ENCODE measurements around the gene UBE4B. TPM values are rescaled to one million over a fixed set of nuclear protein-coding genes. Genes with fewer than 3 reads are reported as not detected.

UBE4B gene
- total RNA-seq, 1 experiment from 2014 or later, result 40.3 TPM

GRCh38 chr1:10179406-10180091 is 146.8 kb downstream of the UBE4B start:
- H3K4me3 ChIP-seq (ENCODE audit: low read depth, low read length), result no peak overlapping the region
- POLR2A ChIA-PET, result no interaction called here
- no peak for DNase-seq
- no peaks in the 10 kb centered on the region for H3K27me3 ChIP-seq (replicated peaks; ENCODE audit: control insufficient read depth, insufficient read depth, low read length)
- Mint-ChIP-seq H3K36me3 (ENCODE audit: insufficient read depth, unreplicated experiment) (peaks cover 28% of the 10 kb centered on the region), H3K9me3 (ENCODE audit: unreplicated experiment) (peaks cover 9% of the 10 kb centered on the region), H3K4me3 (ENCODE audit: unreplicated experiment) (no peak overlapping the region), H3K27me3 (ENCODE audit: insufficient read depth, unreplicated experiment) (no peaks in the 10 kb centered on the region), H3K27ac (ENCODE audit: unreplicated experiment) (no peak overlapping the region), H3K4me1 (ENCODE audit: low read depth, unreplicated experiment) (no peaks in the 10 kb centered on the region)
- intact Hi-C loops (cut with micrococcal nuclease; ENCODE audit: unreplicated experiment), result no loop called here
- CTCF ChIA-PET, result no interaction called here
- H3K4me1 ChIP-seq, result no peaks in the 10 kb centered on the region
- no TSS peak for BruUV-seq (replicated peaks)
- no peaks in the 10 kb centered on the region; the same call in 1 of the 2 replicates for H3K36me3 ChIP-seq (ENCODE audit: control insufficient read depth, insufficient read depth, low read length)
- H3K9me3 ChIP-seq, result no peaks in the 10 kb centered on the region
- TF ChIP-seq, protein P1, sequence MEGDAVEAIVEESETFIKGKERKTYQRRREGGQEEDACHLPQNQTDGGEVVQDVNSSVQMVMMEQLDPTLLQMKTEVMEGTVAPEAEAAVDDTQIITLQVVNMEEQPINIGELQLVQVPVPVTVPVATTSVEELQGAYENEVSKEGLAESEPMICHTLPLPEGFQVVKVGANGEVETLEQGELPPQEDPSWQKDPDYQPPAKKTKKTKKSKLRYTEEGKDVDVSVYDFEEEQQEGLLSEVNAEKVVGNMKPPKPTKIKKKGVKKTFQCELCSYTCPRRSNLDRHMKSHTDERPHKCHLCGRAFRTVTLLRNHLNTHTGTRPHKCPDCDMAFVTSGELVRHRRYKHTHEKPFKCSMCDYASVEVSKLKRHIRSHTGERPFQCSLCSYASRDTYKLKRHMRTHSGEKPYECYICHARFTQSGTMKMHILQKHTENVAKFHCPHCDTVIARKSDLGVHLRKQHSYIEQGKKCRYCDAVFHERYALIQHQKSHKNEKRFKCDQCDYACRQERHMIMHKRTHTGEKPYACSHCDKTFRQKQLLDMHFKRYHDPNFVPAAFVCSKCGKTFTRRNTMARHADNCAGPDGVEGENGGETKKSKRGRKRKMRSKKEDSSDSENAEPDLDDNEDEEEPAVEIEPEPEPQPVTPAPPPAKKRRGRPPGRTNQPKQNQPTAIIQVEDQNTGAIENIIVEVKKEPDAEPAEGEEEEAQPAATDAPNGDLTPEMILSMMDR (IDR thresholded peaks at IDR 0.05; ENCODE audit: insufficient read depth in 1 of 2, low read depth in 1 of 2, low read length in 1 of 2, severe bottlenecking in 1 of 2, unreplicated experiment in 1 of 2), result no peak

GRCh38 chr1:10181154-10181553 is 148.4 kb downstream of the UBE4B start:
- Histone ChIP-seq H3K27me3 (replicated peaks; ENCODE audit: control insufficient read depth, insufficient read depth, low read length) (no peaks in the 10 kb centered on the region), H3K4me1 (no peaks in the 10 kb centered on the region), H3K9me3 (no peaks in the 10 kb centered on the region), H3K36me3 (ENCODE audit: control insufficient read depth, insufficient read depth, low read length) (no peaks in the 10 kb centered on the region; the same call in 1 of the 2 replicates), H3K4me3 (ENCODE audit: low read depth, low read length) (no peak overlapping the region)
- CTCF ChIA-PET, result no interaction called here
- Mint-ChIP-seq H3K36me3 (ENCODE audit: insufficient read depth, unreplicated experiment) (peaks cover 17% of the 10 kb centered on the region), H3K9me3 (ENCODE audit: unreplicated experiment) (peaks cover 2% of the 10 kb centered on the region), H3K27ac (ENCODE audit: unreplicated experiment) (no peak overlapping the region), H3K27me3 (ENCODE audit: insufficient read depth, unreplicated experiment) (no peaks in the 10 kb centered on the region), H3K4me1 (ENCODE audit: low read depth, unreplicated experiment) (peaks cover 8% of the 10 kb centered on the region), H3K4me3 (ENCODE audit: unreplicated experiment) (no peak overlapping the region)
- TF ChIP-seq, protein P1 (IDR thresholded peaks at IDR 0.05; ENCODE audit: insufficient read depth in 1 of 2, low read depth in 1 of 2, low read length in 1 of 2, severe bottlenecking in 1 of 2, unreplicated experiment in 1 of 2), result no peak
- POLR2A ChIA-PET, result no interaction called here
- intact Hi-C loops (cut with micrococcal nuclease; ENCODE audit: unreplicated experiment), result no loop called here
- no peak for DNase-seq
- no TSS peak for BruUV-seq (replicated peaks)

- H3K36me3 Mint-ChIP-seq (ENCODE audit: insufficient read depth, unreplicated experiment), result peaks cover 12% of the 10 kb centered on the region
- Histone ChIP-seq H3K9me3 (no peaks in the 10 kb centered on the region), H3K27me3 (replicated peaks; ENCODE audit: control insufficient read depth, insufficient read depth, low read length) (no peaks in the 10 kb centered on the region), H3K36me3 (ENCODE audit: control insufficient read depth, insufficient read depth, low read length) (no peaks in the 10 kb centered on the region), H3K4me3 (ENCODE audit: low read depth, low read length) (no peak overlapping the region), H3K4me1 (no peaks in the 10 kb centered on the region)
- H3K4me3 Mint-ChIP-seq (ENCODE audit: unreplicated experiment), result no peak overlapping the region
- no peaks in the 10 kb centered on the region for H3K9me3 Mint-ChIP-seq (ENCODE audit: unreplicated experiment)
- no peaks in the 10 kb centered on the region for H3K27me3 Mint-ChIP-seq (ENCODE audit: insufficient read depth, unreplicated experiment)
- peaks cover 9% of the 10 kb centered on the region for H3K4me1 Mint-ChIP-seq (ENCODE audit: low read depth, unreplicated experiment)
- CTCF ChIA-PET, result no interaction called here
- intact Hi-C loops (cut with micrococcal nuclease; ENCODE audit: unreplicated experiment), result no loop called here
- BruUV-seq (replicated peaks), result no TSS peak
- TF ChIP-seq, protein P1 (IDR thresholded peaks at IDR 0.05; ENCODE audit: insufficient read depth in 1 of 2, low read depth in 1 of 2, low read length in 1 of 2, severe bottlenecking in 1 of 2, unreplicated experiment in 1 of 2), result no peak
- H3K27ac Mint-ChIP-seq (ENCODE audit: unreplicated experiment), result no peak overlapping the region
- POLR2A ChIA-PET, result no interaction called here
- DNase-seq, result no peak
These were observed 153.0 kb downstream of the UBE4B start for GRCh38 chr1:10185759-10186158.

All from Caco-2 (cell line).